GM12874 (cell line): ENCODE results near the gene MAP3K7.

Source experiments
- CTCF ChIP-seq: IDR thresholded peaks from 2 replicates; pipeline ENCODE4 v1.5.1; 2011; ENCODE audit warnings: low read depth, mild to moderate bottlenecking, control low read depth, low read length, moderate library complexity; ENCODE audit not compliant: insufficient read depth

Gene MAP3K7

DNA sequence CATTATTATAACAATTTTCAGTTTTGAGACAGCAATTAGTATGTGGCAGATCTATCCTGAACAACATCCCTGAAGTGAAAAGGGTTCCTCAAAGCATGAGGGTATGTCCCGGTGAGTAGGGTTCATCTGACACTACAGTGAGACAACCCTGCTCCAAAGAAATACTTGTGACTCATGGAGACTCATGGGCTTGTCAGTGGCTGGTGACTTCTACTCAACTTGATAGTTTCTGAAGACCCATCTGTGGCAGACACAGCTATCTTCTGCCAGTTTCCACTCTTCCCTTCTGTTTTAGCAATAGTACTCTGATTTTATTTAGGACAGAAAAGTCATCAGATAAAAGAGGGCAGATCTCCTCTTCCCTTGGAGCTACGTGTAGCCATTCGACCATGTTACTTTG is 41.4 kb downstream of the MAP3K7 start:
- TF ChIP-seq CTCF: no peak

DNA sequence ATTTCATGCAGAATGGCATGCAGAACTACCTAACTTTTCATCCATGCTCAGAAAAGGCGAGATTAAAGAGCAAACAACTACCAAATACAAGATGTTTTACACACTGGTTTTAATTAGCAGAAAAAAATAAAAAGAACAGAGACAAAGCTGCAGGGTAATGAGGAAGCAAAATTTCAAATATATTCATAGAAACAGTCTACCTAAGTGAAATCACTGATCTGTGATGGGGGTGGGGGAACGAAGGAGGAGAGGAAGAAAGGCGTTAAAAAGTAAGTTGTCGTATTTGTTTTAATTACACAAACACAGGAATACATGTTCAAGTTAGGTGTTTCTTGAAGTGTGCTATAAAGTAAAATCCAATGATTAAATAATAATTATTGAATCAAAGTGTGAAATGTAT is 42.1 kb downstream of the MAP3K7 start:
- no peak for TF ChIP-seq CTCF

- no peak for TF ChIP-seq CTCF
Measured at GRCh38 chr6:90544081-90544480, 42.8 kb downstream of the MAP3K7 start.

DNA sequence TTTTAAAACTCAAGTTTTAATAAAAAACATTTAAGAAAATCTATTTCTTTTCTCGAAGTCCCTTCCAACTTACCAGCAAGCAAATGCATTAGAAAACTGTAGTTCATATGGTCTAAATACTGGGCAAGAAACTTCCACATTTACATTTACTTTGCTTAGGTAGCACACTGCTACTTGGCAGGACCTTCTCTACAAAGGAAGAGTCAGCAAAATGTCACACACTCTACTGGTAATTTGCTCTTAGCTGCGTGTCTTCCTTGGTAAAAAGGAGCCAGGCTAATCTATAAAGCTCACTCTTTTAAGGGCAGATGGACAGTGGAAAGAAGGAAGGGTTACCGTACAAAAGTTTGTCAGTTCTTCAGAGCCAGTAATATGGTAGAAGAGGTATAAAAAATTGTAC is 45.7 kb downstream of the MAP3K7 start:
- TF ChIP-seq CTCF: no peak

DNA sequence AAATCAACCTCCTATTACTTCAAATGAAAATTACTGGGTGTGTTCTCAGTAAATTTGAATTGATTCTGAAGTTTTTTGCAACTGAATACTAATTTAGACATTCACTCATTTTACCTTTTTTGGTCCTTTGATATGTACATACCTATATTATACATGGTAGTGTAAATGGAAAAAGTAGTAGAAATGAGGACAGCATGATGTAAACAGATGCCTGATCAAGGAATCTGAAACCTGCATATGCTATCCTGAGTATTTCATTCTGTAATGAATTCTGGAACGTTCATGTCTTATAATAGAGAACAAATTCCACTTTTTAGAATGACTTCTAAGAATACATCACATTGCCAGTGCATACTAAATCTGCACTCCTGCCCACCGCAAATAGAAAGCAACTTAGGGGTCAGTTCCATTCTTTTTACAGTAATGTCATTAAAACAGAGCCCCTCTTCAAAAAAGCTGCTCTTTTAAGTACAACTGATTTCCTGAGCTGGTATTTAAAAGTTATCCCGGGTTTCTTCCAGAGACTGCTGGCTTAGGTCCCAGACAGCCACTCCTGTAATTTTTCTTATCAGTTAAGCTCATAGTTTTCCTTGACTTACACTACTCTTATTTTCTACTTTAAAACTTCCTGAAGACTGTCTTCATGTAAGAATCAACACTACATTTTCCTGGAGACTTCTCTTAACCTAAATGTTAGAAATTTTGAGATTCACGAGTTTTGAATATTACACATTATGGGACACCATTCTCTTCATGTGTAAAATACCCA is 48.4 kb downstream of the MAP3K7 start:
- TF ChIP-seq CTCF: no peak

- no peak for TF ChIP-seq CTCF
Measured at GRCh38 chr6:90537723-90538258, 49.1 kb downstream of the MAP3K7 start.

- TF ChIP-seq CTCF: no peak
Measured at GRCh38 chr6:90537027-90537426, 49.8 kb downstream of the MAP3K7 start.
